ENCODE results near the gene INTS14.

- TF ChIP-seq POLR2AphosphoS5 (IDR thresholded peaks at IDR 0.05; ENCODE audit: low read depth, low read length) (no peak), POLR2A (IDR thresholded peaks at IDR 0.05; ENCODE audit: low read depth, low read length) (no peak)
Measured at GRCh38 chr15:65551183-65551582, 59.7 kb downstream of the INTS14 start.
